GM12873 (cell line): ENCODE data around the gene NETO2.

ENCODE experiments used
- CTCF ChIP-seq: IDR thresholded peaks from 2 replicates; pipeline ENCODE4 v1.5.1; 2012; ENCODE audit warnings: low read depth, mild to moderate bottlenecking, moderate library complexity, low read length, control low read depth; ENCODE audit not compliant: insufficient read depth; ENCODE audit errors: missing control alignments

NETO2 gene

DNA sequence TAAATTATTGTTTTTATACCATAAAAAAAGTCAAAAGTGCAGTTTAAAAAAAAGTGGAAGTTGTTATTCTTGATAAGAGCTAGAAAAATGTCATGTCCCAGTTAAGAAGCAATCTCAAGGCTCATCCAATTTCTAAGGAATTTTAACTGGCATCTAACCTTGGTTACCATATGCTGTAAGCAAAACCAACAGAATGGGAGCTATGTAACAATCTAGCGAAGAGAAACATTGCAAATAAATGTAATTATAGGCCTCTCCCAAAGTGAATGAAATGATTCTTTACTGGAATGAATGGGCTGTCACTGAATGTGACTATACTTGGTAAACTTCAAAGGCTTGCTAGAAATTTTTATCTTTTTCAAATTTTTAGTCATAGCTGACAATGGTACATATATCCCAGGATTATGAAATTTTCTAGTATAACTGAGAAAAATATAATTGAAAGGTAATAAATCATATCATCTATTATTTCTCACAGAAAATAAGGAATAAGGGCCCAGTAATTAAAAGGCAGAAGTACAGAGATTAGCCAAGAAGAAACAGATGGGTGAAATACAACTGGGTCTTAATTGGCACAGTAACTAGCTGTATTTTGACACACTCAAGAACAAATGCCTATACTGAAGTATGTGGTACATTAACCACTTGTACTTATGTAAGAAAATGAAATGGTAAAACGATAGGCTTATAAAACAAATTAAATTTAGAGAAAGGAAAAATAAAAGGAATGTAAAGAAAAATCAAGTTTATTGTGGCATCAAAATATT lies 61.5 kb downstream of the NETO2 start:
- no peak for TF ChIP-seq CTCF

DNA sequence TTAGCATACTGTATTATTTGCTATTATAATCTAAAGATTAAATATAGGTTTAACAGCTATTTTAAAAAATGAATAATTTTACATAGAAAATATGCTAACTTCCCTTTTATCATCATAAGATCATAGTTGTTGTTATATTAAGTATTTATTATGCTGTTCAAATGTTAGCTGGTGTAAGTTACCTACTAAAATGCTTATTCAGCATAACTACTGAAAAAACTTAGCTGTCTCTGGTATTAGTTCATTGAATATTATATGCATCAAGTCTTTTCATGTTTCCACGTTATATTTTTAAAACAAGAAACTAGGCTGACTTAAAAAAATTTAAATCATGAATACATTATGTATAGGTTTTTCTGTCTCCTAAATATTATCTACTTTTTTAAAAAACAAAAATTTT lies 62.6 kb downstream of the NETO2 start:
- no peak for TF ChIP-seq CTCF

DNA sequence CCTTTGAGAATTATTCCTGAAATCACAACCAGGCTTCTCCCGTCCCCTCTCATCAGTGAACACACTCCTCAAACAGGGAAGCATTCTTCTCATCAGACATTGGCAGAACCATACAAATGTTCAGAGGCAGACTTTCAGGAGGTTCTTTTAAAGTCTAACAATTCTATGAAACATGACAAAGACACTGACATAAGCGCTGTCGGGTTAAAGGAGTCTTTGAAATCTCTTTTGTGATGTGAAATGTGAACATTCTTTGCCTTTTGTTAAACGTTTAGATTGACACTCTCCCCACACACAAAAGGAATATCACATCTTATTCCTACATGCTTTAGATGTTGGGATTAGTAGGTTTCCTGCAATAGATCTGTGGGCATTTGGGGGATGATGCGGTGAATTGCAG lies 63.9 kb downstream of the NETO2 start:
- no peak for TF ChIP-seq CTCF

DNA sequence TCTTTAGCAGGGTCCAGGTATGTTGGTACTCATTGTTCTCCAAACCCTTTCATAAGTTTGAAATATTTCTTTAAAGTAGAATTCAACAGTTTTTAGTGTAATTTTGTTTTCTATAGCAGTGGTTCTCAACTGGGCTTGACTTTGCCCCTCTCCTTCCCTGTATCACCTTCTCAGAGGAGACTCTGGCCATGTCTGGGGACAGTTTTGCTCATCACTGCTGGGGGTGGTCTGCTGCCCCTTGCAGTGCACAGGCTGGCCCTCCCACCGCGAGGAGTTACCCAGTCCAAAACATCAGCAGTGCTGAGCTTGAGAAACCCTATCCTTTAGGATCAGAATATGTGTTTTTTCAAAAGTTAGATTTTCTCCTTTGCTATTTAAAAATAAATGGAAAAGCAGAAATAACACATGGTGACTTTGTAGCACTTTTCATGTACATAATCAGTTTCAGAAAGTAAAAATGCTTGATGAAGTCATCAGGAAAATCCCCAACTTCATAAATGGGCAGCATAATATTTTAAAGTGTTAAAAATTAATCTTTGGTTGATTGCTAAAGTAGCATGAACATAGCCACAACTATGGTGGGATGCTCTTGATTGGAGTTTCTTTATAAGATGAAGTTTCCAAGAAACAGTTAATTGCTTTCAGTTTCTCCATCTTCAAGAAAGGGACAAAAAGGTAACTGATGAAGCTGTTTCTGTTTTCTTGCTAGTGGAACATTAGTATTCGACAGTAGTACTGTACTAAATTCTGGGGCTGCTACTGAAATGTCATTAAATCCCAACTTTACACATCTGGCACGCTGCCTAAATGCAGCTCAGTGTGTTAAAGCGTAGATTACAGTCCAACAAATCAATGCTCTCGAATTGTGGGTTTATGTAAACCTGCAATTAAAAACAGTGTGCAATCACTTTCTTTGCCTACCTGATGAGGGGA lies 70.3 kb downstream of the NETO2 start:
- no peak for TF ChIP-seq CTCF

GRCh38 chr16:47072158-47072557 lies 71.6 kb downstream of the NETO2 start:
- no peak for TF ChIP-seq CTCF

DNA sequence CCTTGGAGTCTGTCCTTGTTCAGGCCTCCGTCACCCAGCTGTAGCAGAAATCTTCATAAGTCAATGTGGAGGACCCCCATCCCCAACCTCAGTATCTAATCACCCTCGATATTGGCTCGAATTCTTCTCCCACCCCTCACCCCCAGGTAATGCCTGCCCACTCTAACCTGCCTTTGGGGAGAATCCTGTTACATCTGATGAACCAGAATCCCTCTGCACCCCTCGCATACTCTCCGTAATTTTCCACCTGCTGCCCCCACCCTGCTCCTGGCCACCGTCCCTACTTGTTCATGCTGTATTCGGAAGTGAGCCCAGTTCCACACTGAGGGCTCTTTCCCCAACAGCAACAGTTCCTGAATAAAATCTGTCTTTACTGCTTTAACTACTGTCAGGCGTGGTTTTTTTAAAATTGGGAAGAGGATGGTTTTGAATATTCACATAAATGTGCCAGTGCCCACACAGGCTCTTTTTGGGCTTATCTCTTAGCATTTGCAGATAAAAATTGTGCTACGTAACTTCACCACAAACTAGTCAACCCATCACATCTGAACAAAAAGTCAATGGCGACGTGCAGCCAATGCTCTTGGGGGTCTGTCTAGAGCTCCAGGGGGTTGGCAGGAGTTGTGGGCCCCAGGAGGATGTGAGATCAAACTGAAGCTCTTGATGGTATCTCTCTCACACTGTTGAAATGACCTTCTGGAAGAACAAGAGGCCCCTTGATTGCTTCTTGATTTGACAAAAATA lies 73.7 kb downstream of the NETO2 start:
- TF ChIP-seq CTCF, result no peak

DNA sequence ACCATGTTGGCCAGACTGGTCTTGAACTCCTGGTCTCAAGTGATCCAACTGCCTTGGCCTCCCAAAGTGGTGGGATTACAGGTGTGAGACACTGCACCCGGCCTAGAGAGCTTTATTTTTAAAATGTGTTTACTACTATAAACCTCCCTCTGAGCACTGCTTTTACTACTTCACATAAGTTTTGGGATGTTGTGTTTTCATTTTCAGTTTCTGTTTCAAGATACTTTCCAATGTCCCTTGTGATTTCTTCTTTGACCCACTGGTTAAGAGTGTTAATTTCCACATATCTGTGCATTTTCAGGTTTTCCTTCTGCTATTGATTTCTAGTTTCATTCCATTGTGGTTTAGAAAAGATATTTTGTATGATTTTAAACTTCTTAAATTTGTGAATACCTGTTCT lies 74.4 kb downstream of the NETO2 start:
- TF ChIP-seq CTCF, result no peak
